ENCODE results near the gene CACHD1. TPM values are rescaled to one million over a fixed set of nuclear protein-coding genes. Genes with fewer than 3 reads are reported as not detected.
A peak's percentile ranks its signal among the peaks of the same experiment; 100 is the strongest.

Gene CACHD1
- total RNA-seq, 2 experiments from 2014 or later = 2.6 to 2.9 TPM

DNA sequence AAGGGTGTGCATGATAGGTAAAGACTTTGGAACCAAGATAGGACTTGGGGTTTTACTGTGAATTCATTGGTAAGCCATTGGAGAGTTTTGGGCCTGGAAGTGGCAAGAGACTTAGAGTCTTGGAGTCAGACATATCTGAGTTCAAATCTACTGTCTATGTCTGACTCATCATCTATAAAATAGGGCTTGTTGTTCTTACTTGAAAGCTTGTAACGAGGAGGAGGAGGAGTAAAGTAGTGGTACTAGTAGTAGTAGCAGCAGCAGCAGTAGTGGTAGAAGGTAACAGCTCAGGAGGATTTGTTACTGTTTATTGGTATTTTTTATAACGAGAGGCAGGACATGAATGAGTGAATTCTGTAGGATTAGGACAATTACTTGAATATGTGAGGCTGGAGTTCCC is 62.7 kb downstream of the CACHD1 start:
- CTCF ChIA-PET = interaction anchor here (0.9 kb wide), 1 partner anchor 27 kb away, joined by 3 read pairs; no protein-coding TSS in a partner anchor

GRCh38 chr1:64535938-64536835 is 66.3 kb downstream of the CACHD1 start:
- no peak for DNase-seq
- H3K27me3 Mint-ChIP-seq (ENCODE audit: low read depth) = no peaks in the 10 kb centered on the region
- H3K27ac Mint-ChIP-seq = no peak overlapping the region
- CTCF ChIA-PET = no interaction called here
- H3K4me1 Mint-ChIP-seq (ENCODE audit: low read depth) = peaks cover 47% of the 10 kb centered on the region
- H3K9me3 Mint-ChIP-seq = no peaks in the 10 kb centered on the region
- no peak overlapping the region for H3K4me3 Mint-ChIP-seq
- H3K36me3 Mint-ChIP-seq (ENCODE audit: low read depth) = no peaks in the 10 kb centered on the region
- intact Hi-C loops (cut with micrococcal nuclease) = loop anchor here (2.0 kb wide), 1 partner anchor 29 kb away; no protein-coding TSS in a partner anchor

More for the DNA sequence above, 62.7 kb downstream of the CACHD1 start:
- Mint-ChIP-seq H3K4me3 (no peak overlapping the region), H3K27me3 (ENCODE audit: low read depth) (no peaks in the 10 kb centered on the region), H3K36me3 (ENCODE audit: low read depth) (no peaks in the 10 kb centered on the region), H3K27ac (no peak overlapping the region), H3K9me3 (no peaks in the 10 kb centered on the region), H3K4me1 (ENCODE audit: low read depth) (peaks cover 30% of the 10 kb centered on the region)
- intact Hi-C loops (cut with micrococcal nuclease) = no loop called here
- no peak for DNase-seq

GRCh38 chr1:64536836-64537490 is 67.0 kb downstream of the CACHD1 start:
- no peak overlapping the region for H3K27ac Mint-ChIP-seq
- H3K27me3 Mint-ChIP-seq (ENCODE audit: low read depth) = no peaks in the 10 kb centered on the region
- intact Hi-C loops (cut with micrococcal nuclease) = loop anchor here (2.0 kb wide), 1 partner anchor 30 kb away; no protein-coding TSS in a partner anchor
- no peaks in the 10 kb centered on the region for H3K9me3 Mint-ChIP-seq
- CTCF ChIA-PET = no interaction called here
- H3K4me1 Mint-ChIP-seq (ENCODE audit: low read depth) = peaks cover 49% of the 10 kb centered on the region
- DNase-seq = no peak
- H3K36me3 Mint-ChIP-seq (ENCODE audit: low read depth) = no peaks in the 10 kb centered on the region
- H3K4me3 Mint-ChIP-seq = no peak overlapping the region

GRCh38 chr1:64537942-64538341 is 68.0 kb downstream of the CACHD1 start:
- Mint-ChIP-seq H3K4me1 (ENCODE audit: low read depth) (peaks cover 46% of the 10 kb centered on the region), H3K27ac (peak overlapping the region; percentile 36), H3K9me3 (no peaks in the 10 kb centered on the region), H3K36me3 (ENCODE audit: low read depth) (no peaks in the 10 kb centered on the region), H3K27me3 (ENCODE audit: low read depth) (no peaks in the 10 kb centered on the region), H3K4me3 (no peak overlapping the region)
- intact Hi-C loops (cut with micrococcal nuclease) = loop anchor here (1.0 to 2.0 kb wide), 3 partner anchors 11 to 68 kb away; partner anchors contain the start of gene CACHD1
- CTCF ChIA-PET = no interaction called here
- DNase-seq = peak; percentile 53

GRCh38 chr1:64538389-64538788 is 68.5 kb downstream of the CACHD1 start:
- Mint-ChIP-seq H3K27me3 (ENCODE audit: low read depth) (no peaks in the 10 kb centered on the region), H3K4me3 (no peak overlapping the region), H3K4me1 (ENCODE audit: low read depth) (peaks cover 46% of the 10 kb centered on the region), H3K36me3 (ENCODE audit: low read depth) (no peaks in the 10 kb centered on the region), H3K9me3 (no peaks in the 10 kb centered on the region), H3K27ac (no peak overlapping the region)
- DNase-seq = no peak
- intact Hi-C loops (cut with micrococcal nuclease) = loop anchor here (1.0 kb wide), 2 partner anchors 11 to 68 kb away; partner anchors contain the start of gene CACHD1
- CTCF ChIA-PET = no interaction called here

GRCh38 chr1:64539289-64539688 is 69.4 kb downstream of the CACHD1 start:
- no peak overlapping the region for H3K27ac Mint-ChIP-seq
- no peak for DNase-seq
- H3K36me3 Mint-ChIP-seq (ENCODE audit: low read depth) = no peaks in the 10 kb centered on the region
- no peak overlapping the region for H3K4me3 Mint-ChIP-seq
- peaks cover 50% of the 10 kb centered on the region for H3K4me1 Mint-ChIP-seq (ENCODE audit: low read depth)
- H3K27me3 Mint-ChIP-seq (ENCODE audit: low read depth) = no peaks in the 10 kb centered on the region
- CTCF ChIA-PET = no interaction called here
- no peaks in the 10 kb centered on the region for H3K9me3 Mint-ChIP-seq
- intact Hi-C loops (cut with micrococcal nuclease) = no loop called here

- no peaks in the 10 kb centered on the region for H3K9me3 Mint-ChIP-seq
- H3K27me3 Mint-ChIP-seq (ENCODE audit: low read depth) = no peaks in the 10 kb centered on the region
- peaks cover 55% of the 10 kb centered on the region for H3K4me1 Mint-ChIP-seq (ENCODE audit: low read depth)
- peak; percentile 31 for DNase-seq
- CTCF ChIA-PET = no interaction called here
- H3K27ac Mint-ChIP-seq = no peak overlapping the region
- no peaks in the 10 kb centered on the region for H3K36me3 Mint-ChIP-seq (ENCODE audit: low read depth)
- H3K4me3 Mint-ChIP-seq = peak overlapping the region; percentile 47
- intact Hi-C loops (cut with micrococcal nuclease) = loop anchor here (1.0 to 5.0 kb wide), 2 partner anchors 11 to 463 kb away; no protein-coding TSS in a partner anchor
Observed at GRCh38 chr1:64539781-64540218, 69.9 kb downstream of the CACHD1 start.

- Mint-ChIP-seq H3K9me3 (no peaks in the 10 kb centered on the region), H3K4me3 (peak overlapping the region; percentile 47), H3K27ac (peak overlapping the region; percentile 81), H3K27me3 (ENCODE audit: low read depth) (no peaks in the 10 kb centered on the region), H3K36me3 (ENCODE audit: low read depth) (no peaks in the 10 kb centered on the region), H3K4me1 (ENCODE audit: low read depth) (peaks cover 61% of the 10 kb centered on the region)
- CTCF ChIA-PET = no interaction called here
- intact Hi-C loops (cut with micrococcal nuclease) = loop anchor here (1.0 to 5.0 kb wide), 2 partner anchors 10 to 462 kb away; no protein-coding TSS in a partner anchor
- DNase-seq = peak; percentile 44
Observed at GRCh38 chr1:64540265-64540791, 70.4 kb downstream of the CACHD1 start.

DNA sequence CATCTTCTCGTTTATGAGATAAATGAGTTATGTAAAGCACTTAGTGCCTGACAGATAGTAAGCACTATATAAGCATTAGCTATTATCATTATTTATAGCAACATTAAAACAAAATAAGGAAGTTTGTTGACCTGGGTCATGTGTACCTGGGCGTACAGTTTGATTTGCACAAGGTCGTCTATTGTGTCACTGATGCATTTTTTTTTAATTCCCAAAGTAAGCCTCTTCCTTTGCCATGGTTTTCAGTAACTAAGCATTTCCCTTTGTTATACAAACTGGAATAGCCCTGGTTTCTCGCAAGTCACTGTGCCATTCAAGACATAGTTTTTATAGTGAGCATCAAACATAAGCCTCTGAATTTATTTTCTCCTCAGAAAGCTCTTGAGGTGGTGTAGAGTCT is 72.2 kb downstream of the CACHD1 start:
- intact Hi-C loops (cut with micrococcal nuclease) = loop anchor here (5.0 kb wide), 1 partner anchor 460 kb away; no protein-coding TSS in a partner anchor
- no peaks in the 10 kb centered on the region for H3K9me3 Mint-ChIP-seq
- CTCF ChIA-PET = interaction anchor here (0.6 kb wide), 1 partner anchor 615 kb away, joined by 3 read pairs; no protein-coding TSS in a partner anchor
- H3K27ac Mint-ChIP-seq = no peak overlapping the region
- no peaks in the 10 kb centered on the region for H3K36me3 Mint-ChIP-seq (ENCODE audit: low read depth)
- no peak overlapping the region for H3K4me3 Mint-ChIP-seq
- peaks cover 64% of the 10 kb centered on the region for H3K4me1 Mint-ChIP-seq (ENCODE audit: low read depth)
- H3K27me3 Mint-ChIP-seq (ENCODE audit: low read depth) = no peaks in the 10 kb centered on the region
- DNase-seq = no peak

- Mint-ChIP-seq H3K27ac (no peak overlapping the region), H3K4me3 (no peak overlapping the region), H3K4me1 (ENCODE audit: low read depth) (peaks cover 60% of the 10 kb centered on the region), H3K9me3 (no peaks in the 10 kb centered on the region), H3K27me3 (ENCODE audit: low read depth) (no peaks in the 10 kb centered on the region), H3K36me3 (ENCODE audit: low read depth) (no peaks in the 10 kb centered on the region)
- no peak for DNase-seq
- CTCF ChIA-PET = no interaction called here
- intact Hi-C loops (cut with micrococcal nuclease) = loop anchor here (5.0 kb wide), 1 partner anchor 458 kb away; no protein-coding TSS in a partner anchor
Observed at GRCh38 chr1:64543831-64544230, 73.9 kb downstream of the CACHD1 start.

DNA sequence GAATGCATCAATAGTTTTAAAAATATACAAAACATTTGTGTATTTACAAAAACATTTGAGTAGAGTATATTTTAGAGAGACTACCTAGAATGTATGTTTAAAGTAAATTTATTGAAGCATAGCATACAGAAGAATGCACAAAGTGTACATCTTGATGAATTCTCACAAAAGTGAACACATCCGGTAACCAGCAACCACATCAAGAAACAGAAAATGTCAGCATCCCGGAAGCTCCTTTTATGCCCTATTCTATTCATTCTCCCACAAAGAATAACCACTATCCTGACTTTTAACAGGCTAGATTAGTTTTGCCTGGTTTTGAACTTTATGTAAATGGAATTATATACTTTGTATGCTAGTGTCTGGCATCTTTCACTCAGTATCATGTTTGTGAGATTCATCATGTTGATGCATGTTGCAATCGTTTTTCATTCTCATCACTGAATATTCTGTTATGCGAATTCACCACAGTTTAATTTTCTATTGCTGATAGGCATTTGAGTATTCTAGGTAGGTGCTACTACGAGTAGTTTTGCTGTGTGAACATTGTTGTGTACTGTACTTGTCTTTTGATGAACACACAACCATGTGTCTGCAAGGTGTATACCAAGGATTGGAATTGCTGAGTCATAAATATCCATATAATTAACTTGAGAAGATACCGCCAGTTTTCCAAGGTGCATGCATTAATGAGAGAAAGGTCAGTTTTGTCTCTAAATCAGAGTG is 75.4 kb downstream of the CACHD1 start:
- H3K4me1 Mint-ChIP-seq (ENCODE audit: low read depth) = peaks cover 56% of the 10 kb centered on the region
- peak; percentile 65 for DNase-seq
- no peak overlapping the region for H3K4me3 Mint-ChIP-seq
- no peaks in the 10 kb centered on the region for H3K36me3 Mint-ChIP-seq (ENCODE audit: low read depth)
- intact Hi-C loops (cut with micrococcal nuclease) = loop anchor here (5.0 kb wide), 1 partner anchor 1267 kb away; no protein-coding TSS in a partner anchor
- H3K27me3 Mint-ChIP-seq (ENCODE audit: low read depth) = no peaks in the 10 kb centered on the region
- no peak overlapping the region for H3K27ac Mint-ChIP-seq
- no peaks in the 10 kb centered on the region for H3K9me3 Mint-ChIP-seq
- CTCF ChIA-PET = no interaction called here
